Right lobe of liver (tissue), 4 donors: ENCODE measurements around the gene SMU1.

Source experiments
- POLR2A ChIP-seq: fragments of 450-650 bp; IDR thresholded peaks from one replicate; pipeline ENCODE4 v1.6.1; 2017; ENCODE audit warnings: antibody characterized with exemption, mild to moderate bottlenecking
- TF ChIP-seq, protein P1 (sequence below), 4 donors: fragments of 200-600 bp in 3 of 4; fragments of 450-650 bp in 1 of 4; IDR thresholded peaks; one replicate each; pipeline versions ENCODE4 v1.5.1 to v1.8.0; 2016 to 2022; ENCODE audit warnings: antibody characterized with exemption in 4 of 4, mild to moderate bottlenecking in 2 of 4
- donor health status: DM: no; HTN: no; CAD: no.
- donor health status: DM: no; HTN: no; CAD: no.
- donor health status: DM: no; HTN: yes; CAD: no.

DNA sequence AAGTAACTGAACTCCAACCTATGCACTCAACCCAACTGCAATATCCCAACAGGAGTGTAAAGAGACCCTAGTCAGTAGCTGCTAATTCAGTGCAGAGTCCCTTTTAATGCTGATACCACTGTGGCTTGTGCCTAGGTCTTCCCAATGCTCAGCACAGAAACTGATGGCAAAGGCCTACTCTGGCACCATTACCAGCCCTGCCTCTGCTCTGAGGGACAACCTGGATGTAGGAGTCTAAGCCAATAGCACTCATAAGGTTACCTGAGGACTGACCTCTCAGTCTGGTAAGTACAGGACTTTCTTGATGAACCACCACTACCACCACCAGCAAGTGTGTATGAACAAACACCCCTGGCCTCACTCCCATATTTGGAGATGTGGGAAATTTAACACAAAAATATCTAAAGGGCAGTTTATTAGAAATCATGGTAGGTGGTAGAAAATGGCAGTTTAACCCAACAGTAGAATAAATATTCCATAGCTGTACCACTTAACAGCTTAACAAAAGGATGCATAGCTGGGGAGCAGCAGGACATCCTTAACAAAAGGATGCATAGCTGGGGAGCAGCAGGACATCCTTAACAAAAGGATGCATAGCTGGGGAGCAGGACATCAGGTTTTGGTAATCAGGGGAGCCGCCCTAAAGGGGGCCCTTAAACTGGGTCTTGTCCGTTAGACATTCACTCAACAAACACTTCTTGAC, 62.4 kb downstream of the SMU1 start:
- TF ChIP-seq, protein P1, sequence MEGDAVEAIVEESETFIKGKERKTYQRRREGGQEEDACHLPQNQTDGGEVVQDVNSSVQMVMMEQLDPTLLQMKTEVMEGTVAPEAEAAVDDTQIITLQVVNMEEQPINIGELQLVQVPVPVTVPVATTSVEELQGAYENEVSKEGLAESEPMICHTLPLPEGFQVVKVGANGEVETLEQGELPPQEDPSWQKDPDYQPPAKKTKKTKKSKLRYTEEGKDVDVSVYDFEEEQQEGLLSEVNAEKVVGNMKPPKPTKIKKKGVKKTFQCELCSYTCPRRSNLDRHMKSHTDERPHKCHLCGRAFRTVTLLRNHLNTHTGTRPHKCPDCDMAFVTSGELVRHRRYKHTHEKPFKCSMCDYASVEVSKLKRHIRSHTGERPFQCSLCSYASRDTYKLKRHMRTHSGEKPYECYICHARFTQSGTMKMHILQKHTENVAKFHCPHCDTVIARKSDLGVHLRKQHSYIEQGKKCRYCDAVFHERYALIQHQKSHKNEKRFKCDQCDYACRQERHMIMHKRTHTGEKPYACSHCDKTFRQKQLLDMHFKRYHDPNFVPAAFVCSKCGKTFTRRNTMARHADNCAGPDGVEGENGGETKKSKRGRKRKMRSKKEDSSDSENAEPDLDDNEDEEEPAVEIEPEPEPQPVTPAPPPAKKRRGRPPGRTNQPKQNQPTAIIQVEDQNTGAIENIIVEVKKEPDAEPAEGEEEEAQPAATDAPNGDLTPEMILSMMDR (IDR thresholded peaks at IDR 0.05) = no peak
- no peak for TF ChIP-seq POLR2A
